AG10803 (cell line): Measurements from ENCODE around the gene ASB18.
A peak's percentile ranks its signal among the peaks of the same experiment; 100 is the strongest.

Experiments
- DNase-seq: peaks from one replicate; pipeline ENCODE4 v3.0.0; 2010; ENCODE audit warnings: low read depth
- H3K4me3 ChIP-seq: 2 replicates; pipeline ENCODE4 v1.5.1; 2011; ENCODE audit warnings: mild to moderate bottlenecking, low read length, control low read depth
- CTCF ChIP-seq: conservative IDR thresholded peaks from 2 replicates; pipeline ENCODE4 v1.5.1; 2011; ENCODE audit warnings: mild to moderate bottlenecking, low read length, control low read depth, inconsistent platforms

The ASB18 gene

GRCh38 chr2:236254001-236254400, 10.2 kb downstream of the ASB18 start:
- no peak for TF ChIP-seq CTCF
- no peak overlapping the region for H3K4me3 ChIP-seq
- no peak for DNase-seq

- DNase-seq: no peak
- no peak for TF ChIP-seq CTCF
- no peak overlapping the region for H3K4me3 ChIP-seq
These were observed 11.6 kb downstream of the ASB18 start for GRCh38 chr2:236252602-236253001.

DNA sequence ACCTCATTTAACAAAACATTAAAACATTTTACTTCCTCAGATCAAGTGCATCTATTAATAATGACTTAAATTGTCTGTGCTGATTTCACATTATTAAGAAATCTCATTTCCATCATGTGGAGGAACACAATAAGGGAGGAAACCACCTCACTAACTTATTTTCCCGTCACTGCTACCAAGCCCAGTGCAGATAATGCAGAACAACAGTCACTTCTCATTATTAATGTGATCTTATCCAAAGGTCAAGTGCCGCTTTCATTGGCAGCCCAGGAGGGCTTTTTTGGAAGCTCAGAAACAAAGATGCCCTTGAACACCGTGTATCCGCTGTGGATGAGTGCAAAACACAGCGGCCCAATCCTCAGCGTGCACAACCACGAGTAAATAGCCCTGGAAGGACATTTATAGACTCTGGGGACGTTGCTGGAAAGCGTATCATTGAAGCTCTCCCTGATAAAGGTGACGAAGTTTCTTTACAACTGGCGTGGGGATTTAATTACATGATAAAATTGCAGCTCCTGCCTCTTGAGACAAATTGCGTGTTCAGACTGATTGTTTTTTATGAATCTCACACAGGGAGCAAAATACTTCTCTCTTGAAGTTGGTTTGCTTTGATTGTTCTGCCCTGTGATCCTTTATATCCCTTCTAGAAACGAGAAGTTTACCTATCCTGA, 13.2 kb downstream of the ASB18 start:
- no peak for DNase-seq
- TF ChIP-seq CTCF: no peak
- H3K4me3 ChIP-seq: no peak overlapping the region

GRCh38 chr2:236250286-236250685, 13.9 kb downstream of the ASB18 start:
- no peak for TF ChIP-seq CTCF
- no peak for DNase-seq
- no peak overlapping the region for H3K4me3 ChIP-seq

- no peak for TF ChIP-seq CTCF
- H3K4me3 ChIP-seq: no peak overlapping the region
- DNase-seq: no peak
These were observed 15.1 kb downstream of the ASB18 start for GRCh38 chr2:236249066-236249465.

DNA sequence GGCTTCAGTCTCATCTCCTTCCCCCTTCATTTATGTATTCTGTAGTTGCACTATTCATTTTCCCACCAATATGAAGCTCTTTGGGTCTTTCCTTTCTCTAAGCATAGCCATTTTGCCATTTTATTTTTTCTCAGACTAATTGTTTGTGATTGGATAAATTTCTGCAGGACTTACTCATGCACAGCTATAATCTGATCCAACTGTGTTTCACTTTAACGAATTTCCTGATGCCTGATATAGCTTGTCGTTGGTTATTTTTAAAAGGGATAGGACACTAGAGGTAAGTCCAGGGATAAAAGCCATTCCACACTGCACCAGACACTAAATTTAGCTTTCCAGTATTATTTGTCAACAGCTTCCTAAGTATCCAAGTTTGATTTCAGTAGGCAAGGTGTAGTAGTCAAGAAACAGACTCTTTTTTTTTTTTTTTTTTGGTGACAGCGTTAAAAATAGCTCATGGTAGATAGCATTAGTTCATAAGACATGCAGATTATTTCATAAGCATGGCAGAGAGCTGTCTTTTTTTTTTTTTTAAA, 17.4 kb downstream of the ASB18 start:
- DNase-seq: peak; percentile 50
- H3K4me3 ChIP-seq: no peak overlapping the region

More for the DNA sequence above, 17.4 kb downstream of the ASB18 start:
- no peak for TF ChIP-seq CTCF
